HG02623 (cell line): ENCODE results near the gene ACCS.

Experiments used
- ATAC-seq: cut with Tn5 transposase; IDR thresholded peaks from one replicate; pipeline ENCODE4 v1.9.1; 2021; ENCODE audit warnings: moderate library complexity; ENCODE audit not compliant: unreplicated experiment

Gene ACCS

GRCh38 chr11:44065841-44066731 is at the start of gene ACCS:
TSS of gene ACCS (plus strand) at chr11:44066270. CDS start at chr11:44067628, 1,358 bp downstream.
- peak; percentile 96 for ATAC-seq

- ATAC-seq: no peak
These were observed 49.3 kb upstream of the ACCS start for GRCh38 chr11:44016546-44017442.

- ATAC-seq: no peak
These were observed 48.5 kb upstream of the ACCS start for GRCh38 chr11:44017443-44018126.

GRCh38 chr11:44018127-44018521 is 47.9 kb upstream of the ACCS start:
- no peak for ATAC-seq

GRCh38 chr11:44018829-44019228 is 47.2 kb upstream of the ACCS start:
- no peak for ATAC-seq

GRCh38 chr11:44024977-44025376 is 41.1 kb upstream of the ACCS start:
- no peak for ATAC-seq

- ATAC-seq: no peak
These were observed 40.3 kb upstream of the ACCS start for GRCh38 chr11:44025727-44026126.

- ATAC-seq: no peak
These were observed 37.7 kb upstream of the ACCS start for GRCh38 chr11:44028401-44028800.

- no peak for ATAC-seq
These were observed 37.1 kb upstream of the ACCS start for GRCh38 chr11:44028816-44029506.

GRCh38 chr11:44029507-44029845 is 36.6 kb upstream of the ACCS start:
- no peak for ATAC-seq

- no peak for ATAC-seq
These were observed 35.8 kb upstream of the ACCS start for GRCh38 chr11:44029977-44030911.

GRCh38 chr11:44030996-44031395 is 35.1 kb upstream of the ACCS start:
- ATAC-seq: no peak

GRCh38 chr11:44031549-44031948 is 34.5 kb upstream of the ACCS start:
- no peak for ATAC-seq

GRCh38 chr11:44032299-44033085 is 33.6 kb upstream of the ACCS start:
- ATAC-seq: no peak

- ATAC-seq: no peak
These were observed 32.6 kb upstream of the ACCS start for GRCh38 chr11:44033411-44033850.

- ATAC-seq: no peak
These were observed 32.2 kb upstream of the ACCS start for GRCh38 chr11:44033856-44034255.

GRCh38 chr11:44034639-44035038 is 31.4 kb upstream of the ACCS start:
- ATAC-seq: no peak

GRCh38 chr11:44036811-44037657 is 29.0 kb upstream of the ACCS start:
- ATAC-seq: peak; percentile 66
